GM19193 (cell line): ENCODE measurements around the gene AGXT.

Source experiments
- POLR2A ChIP-seq: IDR thresholded peaks from 4 replicates; pipeline ENCODE4 v1.6.1; 2011; ENCODE audit not compliant: insufficient read depth, insufficient read length; ENCODE audit errors: extremely low read depth

The AGXT gene

DNA sequence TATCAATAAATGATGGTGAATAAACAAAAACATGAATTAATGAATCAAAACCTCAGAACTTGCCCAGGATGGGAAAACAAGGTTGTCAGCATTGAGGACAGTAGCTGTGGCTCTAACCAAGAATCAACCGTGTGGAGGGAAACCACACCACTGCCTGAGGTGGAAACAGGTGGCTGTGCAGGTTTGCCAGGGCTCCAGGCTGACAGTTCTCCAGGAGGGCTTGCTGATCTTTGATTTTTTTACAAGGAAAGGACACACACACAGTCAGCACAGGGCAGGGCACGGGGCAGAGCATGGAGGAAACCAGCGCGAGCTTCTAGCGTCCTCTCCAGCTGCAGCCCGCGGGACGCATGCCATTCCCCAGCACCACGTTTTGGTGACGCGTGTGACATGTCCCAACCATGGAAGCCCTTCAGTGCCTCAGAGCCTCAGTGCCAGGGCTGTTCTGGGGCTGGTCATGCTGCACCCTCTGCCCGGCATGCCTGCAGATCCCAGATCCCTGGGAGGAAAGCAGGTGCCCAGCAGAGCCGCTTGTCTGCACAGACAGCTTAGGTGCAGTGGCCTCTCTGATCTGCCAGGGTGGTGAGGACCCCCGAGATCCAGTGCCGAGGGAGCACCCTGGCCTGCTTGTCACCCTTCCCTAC is 15.8 kb upstream of the AGXT start:
- TF ChIP-seq POLR2A = no peak

DNA sequence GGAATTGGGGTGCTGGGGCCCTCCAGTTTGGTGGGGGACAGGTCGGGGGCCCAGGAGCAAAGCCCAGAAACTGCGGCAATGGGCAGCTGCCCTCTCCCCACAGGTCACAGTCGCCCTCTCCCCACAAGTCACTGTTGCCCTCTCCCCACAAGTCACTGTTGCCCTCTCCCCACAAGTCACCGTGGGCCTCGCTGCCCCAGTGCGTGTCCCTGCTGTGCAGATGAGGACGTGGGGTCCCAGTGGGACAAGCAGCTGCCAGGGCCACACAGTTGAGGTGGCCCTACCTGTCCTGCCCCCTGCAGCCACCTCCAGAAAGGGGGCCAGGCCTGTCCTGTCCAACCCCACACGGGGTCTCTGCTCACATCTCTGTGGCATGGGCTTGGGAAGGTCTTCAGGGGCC is 13.0 kb upstream of the AGXT start:
- no peak for TF ChIP-seq POLR2A

DNA sequence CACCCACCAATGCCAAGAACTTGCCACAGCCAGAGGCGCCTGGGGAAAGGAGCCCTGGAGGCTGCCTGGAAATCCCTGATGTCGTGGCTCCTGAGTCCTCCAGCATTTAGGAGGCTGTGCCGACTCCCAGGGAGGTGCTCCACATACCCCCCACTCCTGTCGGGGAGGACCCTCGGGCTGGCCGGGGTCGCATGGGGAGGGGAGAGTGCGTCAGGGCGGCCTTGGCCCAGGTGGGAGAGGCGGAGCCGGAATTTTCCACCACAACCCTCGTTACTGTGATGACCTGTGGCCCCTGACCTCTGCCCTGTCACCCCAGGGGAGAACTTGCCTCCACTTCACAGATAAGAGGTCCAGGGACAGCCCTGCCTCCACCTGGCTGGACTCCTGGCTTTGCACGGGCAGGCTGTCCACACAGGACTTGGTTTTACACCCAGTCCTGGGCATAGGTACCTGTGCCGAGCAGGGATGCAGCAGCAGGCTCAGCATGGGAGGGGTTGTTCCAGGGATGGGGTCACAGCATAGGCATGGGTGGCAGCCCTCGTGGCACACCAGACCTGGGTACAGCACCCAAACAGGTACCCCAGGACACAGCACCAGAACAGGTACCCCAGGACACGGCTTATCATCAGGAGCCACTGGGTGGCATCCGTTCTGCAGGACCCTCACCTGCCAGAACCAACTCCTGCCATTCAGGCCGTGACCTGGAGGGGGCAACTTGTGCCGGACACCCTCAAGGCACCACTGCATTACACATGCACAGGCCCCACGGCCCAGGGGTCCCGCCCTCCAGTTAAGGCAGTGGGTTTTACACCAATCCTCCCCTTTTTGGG is 12.3 kb upstream of the AGXT start:
- no peak for TF ChIP-seq POLR2A

DNA sequence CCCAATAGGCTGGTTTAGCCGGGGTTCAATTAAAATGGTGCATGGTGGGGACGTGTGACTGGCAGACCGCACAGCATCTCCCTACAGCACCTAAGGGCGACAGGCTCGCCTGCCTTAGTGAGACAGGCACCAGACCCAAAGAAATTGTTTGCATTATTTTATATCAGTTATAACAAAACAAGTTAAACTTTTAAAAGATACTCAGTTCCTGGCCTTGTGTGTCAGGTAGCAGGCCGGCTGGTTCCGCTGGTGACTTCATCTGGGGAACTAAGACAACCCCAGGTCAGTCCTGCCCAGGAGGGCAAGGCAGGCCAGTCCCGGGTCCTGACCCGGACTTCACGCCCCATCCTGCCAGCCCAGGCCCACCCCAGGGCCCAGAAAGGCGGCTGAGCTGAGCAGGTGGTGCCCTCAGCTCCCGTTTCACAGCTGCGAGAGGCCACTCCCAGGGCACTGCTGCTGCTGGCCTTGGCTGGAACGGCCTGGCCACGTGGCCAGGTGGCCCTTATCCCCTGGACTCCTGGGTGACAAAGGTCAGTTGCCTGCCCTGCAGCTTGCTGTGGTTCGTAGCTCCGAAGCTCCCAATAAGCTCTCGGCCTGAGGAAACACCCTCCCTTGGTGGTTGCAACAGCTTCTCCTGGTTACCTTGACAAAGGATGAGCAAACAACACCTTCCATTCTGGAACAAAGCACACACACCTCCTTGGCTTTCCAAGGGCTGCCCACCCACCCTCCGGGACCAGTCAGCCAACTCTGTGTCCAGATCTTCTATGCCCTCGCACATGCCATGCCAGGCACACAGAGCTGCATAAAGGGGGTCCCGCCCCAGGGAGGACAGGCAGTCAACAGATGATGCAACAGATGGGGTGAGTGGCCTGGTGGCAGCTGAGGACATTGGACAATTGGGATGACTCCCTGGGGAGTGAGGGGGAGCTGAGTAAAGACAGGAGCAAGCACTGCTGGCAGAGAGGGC is 11.3 kb upstream of the AGXT start:
- TF ChIP-seq POLR2A = no peak

DNA sequence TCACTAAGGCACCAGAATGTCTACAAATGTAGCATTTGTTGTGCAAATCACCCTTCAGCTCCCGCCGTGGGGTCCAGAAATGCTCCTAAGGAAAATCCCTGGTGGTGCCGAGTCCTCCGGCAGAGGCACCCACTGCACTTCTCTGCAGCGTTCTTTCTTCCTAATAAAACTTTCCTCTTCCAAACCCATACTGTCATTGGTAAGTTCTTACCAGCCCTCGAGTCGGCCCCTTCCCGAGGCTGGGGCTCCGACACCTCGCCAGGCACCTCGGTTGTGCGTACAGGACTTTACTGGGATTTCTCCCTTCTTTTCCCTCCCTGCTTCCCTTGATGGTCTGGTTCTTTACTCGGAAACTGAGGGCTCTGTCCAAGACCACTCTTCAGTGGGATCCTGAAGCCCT is 10.3 kb upstream of the AGXT start:
- no peak for TF ChIP-seq POLR2A

DNA sequence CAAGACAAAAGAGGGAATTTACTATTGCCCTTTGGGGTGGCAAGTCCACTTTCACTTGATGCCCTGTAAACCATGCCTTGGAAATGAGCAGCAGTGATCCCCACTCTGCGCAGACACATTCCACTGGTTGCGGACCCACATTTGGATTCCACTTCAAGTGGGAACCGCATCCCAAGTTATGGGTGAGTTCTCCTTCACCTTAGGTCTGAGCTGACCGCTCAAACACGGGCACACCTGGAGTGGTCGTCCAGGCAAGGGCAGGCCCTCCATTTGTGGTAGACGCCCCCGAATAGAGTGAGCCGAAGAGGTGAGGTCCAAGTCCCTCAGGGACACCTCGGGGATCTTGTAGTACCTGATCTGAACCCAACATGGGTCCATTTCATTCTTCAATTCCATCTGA is 9.8 kb upstream of the AGXT start:
- TF ChIP-seq POLR2A = no peak

DNA sequence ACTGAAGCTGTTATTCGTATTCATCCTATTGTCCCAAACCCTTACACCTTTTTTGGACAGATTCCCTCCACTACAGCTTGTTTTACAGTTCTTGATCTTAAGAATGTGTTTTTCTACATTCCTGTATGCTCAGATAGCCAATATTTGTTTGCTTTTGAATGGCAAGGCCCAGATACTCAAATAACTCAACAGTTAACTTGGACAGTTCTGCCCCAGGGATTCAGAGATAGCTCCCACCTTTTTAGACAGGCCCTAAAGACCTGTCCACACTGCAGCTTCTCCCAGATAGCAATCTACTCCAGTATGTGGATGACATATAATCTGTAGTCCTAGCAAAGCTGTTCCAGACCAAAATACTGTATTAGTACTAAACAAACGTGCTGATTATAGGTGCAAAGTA is 7.1 kb upstream of the AGXT start:
- TF ChIP-seq POLR2A = no peak

DNA sequence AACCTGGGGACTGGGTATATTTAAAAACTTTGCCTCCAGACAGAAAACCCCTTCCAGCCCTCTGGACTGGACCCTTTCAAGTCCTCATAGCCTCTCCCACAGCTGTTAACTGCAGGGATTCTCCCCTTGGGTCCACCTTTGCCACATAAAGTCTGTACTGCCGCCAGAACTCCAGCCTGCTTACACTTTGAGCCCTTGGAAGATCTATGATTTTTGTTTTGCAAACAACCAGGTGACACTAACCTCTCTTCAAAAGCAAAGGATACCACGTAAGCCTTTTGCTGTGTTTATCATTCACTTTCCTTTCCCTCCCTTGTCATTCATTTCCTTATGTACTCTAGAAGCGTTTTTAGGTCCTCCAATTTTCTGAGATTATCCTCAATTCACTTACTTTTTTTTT is 4.1 kb upstream of the AGXT start:
- TF ChIP-seq POLR2A = no peak

DNA sequence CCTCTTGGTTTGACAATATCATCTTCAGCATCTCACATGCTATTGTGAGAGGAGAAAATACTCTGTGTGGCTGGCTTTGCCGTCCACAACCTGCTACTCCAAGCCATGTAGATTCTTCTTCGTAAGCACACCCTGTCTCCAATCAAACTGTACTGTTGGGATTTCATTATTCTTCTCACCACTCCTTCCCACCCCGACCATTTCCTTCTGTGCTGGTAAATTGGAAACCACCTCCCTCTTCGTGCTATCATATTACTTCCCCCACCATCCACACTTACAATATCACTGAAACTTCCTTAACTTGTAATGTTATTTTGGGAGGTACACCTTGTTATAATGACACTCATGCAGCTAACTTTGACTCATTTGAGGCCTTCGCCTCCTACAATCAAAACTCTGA is 3.2 kb upstream of the AGXT start:
- no peak for TF ChIP-seq POLR2A

DNA sequence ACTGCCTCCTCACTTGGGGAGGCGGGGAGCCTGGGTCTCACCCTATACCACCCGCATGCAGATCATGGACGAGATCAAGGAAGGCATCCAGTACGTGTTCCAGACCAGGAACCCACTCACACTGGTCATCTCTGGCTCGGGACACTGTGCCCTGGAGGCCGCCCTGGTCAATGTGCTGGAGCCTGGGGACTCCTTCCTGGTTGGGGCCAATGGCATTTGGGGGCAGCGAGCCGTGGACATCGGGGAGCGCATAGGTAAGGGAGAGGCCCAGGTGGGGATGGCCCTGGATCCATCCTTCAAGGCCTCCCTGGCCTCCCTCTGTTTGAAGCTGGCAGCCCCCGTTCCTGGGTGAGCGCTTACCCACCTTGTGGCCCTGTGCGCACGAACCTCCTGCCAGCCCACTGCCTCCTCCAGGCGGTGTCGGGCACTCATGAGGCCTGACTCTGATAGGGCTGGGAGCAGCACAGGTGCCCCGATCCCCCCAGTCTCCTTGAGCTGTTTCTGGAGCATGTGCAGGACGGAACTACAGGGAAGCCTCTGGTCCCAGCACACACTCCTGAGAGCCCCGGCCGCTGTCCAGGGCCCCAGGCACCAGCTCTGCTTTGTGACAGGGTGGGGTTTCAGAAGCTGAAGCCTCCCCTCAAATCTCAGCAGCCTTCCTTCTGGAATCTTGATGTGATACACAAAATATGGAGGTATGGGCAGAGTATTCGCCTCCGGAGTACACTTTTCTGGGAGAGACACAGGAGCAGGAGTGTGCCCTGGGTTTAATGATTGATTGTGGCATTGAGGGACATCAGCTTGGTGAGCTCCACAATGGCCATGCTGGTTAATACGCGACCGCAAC is 708 bp downstream of the AGXT start:
- no peak for TF ChIP-seq POLR2A

DNA sequence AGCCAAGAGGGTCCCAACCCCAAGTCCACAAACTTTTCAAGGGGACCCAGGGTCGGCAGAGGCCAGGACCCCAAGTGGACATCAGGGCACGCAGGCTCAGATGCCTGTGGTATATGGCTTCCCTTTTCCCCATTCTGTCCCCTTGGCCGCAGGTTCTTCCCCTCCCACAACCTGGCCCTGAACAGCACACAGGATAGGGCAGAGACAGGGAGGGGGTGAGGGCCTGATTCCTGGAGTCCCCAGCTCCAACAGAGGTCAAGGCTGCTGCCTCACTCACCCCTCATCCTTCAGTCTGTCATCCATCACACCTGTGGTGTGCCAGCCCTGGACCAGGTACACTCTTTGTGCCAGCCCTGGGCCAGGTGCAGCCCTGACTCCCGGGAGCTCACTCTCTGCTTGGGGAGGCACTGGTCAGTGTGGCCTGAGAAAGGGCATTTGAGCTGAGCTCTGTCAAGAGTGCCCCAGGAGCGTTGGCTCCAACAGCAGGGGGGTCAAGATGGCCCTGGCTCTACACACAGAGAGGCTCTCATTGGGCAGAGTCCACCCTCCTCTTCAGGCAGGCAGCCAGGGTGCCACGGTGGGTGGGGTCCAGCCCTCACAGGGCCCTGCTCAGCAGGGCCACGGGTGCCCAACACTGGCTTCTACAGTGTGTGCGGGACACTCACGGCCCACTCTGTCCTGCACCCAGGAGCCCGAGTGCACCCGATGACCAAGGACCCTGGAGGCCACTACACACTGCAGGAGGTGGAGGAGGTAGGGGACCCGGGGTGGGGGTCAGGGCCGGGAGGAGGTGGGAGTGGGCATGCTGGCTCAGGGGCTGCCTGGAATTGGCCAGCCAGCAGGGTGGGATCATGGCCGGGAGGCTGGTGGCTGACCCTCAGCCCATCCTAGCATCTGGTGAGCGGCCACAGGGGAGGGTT is 1.6 kb downstream of the AGXT start:
- TF ChIP-seq POLR2A = no peak

DNA sequence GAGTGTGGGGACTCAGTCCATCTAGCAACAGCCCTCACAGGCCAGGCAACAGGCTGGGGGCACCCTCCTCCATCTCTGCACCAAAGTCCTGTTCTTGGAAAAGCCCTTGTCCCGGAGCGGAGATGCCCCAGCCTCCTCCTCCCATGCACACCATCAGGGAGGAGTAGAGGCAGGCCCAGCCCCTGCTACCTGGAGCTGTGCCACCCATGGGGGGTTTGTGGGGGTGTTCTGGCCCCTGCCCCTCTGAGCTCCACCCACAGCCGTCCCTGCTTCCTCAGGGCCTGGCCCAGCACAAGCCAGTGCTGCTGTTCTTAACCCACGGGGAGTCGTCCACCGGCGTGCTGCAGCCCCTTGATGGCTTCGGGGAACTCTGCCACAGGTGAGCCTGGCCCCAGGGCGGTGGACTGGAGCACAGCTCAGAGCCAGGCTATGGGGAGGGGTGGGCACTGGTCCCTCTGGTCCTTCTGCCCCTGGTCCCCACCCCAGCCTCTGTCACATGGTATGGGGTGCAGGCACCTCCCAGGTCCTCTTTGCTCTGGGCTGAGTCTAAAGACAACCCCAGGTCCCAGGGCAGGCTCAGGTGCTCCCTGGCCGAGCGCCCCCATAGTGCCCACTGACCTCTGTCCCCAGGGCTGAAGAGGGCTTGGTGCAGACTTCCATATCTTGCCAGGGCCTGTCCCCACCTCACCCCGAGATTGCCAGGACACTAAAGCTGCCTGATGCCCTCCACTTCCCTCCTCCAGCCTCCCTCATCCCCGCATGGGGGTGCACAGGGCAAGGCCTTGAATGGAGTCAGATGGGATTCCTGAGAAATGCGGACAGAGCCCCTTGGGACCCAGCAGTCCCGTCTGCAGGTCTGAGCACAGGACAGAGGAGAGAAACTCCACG is 2.7 kb downstream of the AGXT start:
- no peak for TF ChIP-seq POLR2A
